GM21737 (cell line): ENCODE data around the gene AOX1.
"Not testable (repeated sequence)": the region's sequence is repeated elsewhere in the genome, so short reads cannot be mapped to it uniquely, and the experiment has no call there.

ENCODE experiments used
- ATAC-seq: cut with Tn5 transposase; IDR thresholded peaks from one replicate; pipeline ENCODE4 v1.9.1; 2021; ENCODE audit warnings: mild to moderate bottlenecking, moderate library complexity; ENCODE audit not compliant: unreplicated experiment

The AOX1 gene

DNA sequence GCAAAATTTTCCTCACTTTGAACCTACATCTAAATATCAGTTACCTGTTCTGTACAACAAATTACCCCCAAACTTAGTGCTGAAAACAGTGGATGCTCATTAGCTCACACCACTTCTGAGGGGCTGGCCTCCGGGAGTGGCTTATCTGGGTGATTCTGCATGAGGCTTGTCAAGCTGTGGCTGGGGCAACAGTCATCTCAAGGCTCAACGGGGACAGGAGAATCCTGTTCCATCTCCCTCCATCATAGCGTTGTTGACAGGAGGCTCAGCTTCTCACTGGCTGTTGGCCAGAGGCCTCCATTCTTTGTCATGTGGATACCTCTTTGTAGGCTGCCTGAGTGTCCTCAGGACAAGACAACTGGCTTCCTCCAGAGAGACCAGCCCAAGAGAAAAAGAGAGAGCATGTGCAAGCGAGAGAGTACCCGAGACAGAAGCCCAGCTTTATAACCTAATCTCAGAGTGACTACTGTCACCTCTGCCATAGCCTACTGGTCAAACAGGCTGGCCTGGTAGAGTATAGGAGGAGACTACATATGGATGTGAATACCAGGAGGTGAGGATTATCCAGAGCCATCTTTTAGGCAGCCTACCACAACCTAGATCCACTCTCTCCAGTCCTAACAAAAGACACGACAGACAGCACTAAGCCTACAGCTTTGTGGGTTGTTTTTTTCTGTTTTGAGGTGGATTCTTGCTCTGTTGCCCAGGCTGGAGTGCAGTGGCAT lies 79.1 kb downstream of the AOX1 start:
- ATAC-seq = no peak

DNA sequence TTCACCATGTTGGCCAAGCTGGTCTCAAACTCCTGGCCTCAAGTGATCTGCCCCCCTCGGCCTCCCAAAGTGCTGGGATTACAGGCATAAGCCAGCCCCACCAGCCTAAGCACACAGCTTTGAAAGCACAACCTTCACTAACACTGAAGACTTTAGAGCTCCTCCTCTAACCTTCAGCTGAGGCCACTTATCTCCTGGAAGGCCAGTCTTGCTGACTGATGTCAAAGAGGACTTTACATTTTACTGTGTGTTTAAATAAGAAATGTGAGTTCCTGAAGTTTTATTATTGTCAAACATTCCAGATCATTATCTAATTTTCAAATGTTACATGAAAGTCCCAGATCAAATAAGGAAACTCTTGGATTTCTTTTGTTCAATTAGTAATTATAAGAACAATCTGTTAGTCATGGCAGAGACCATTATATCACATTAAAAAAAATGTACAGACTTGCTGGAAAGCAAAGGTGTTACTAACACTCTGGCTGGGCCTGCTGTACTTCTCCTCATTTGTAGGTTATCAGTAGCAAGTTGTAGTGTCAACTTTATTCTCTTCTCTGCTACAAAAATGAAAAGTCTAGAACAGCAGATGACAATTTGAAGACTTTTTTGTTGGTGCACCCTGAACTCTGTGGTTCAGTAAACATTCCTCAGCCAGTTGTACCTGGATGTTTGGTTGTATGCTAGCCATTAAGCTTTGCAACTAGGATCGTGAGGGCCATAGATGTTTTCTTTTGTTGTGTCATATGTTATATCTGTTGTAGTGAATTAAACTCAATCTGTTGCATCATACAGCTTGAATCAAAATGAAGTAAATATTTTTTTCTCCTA lies 80.0 kb downstream of the AOX1 start:
- ATAC-seq = no peak

DNA sequence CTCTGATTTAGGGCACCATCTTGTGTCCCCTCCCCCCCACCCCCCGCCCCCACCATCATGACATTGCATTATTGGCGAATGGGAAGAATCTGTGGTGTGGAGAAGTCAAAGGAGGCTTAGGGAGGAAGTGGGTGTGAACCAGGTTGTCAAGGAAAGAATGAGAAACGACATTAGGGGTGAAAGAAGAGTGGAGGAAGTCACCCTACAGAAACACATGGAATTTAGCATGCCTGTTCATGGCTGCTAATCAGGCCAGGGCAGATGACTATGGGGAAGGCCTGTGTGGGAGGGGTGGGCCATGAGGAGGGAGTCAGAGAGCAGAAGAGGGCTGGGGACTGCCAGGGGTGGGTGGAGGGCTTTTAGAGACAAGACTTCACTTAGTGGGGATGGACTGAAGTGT lies 81.6 kb downstream of the AOX1 start:
- ATAC-seq = no peak

DNA sequence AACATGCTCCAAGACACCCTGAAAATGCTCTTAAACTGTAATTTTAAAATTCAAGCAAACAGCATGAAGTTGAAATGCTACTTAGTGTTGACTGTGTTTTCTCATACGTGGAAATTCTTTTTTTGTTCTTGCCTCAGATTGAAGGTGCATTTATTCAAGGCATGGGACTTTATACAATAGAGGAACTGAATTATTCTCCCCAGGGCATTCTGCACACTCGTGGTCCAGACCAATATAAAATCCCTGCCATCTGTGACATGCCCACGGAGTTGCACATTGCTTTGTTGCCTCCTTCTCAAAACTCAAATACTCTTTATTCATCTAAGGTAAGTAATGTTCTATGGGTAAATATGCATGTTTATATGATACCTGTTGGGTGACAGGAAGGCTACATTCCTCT lies 82.7 kb downstream of the AOX1 start:
- ATAC-seq = no peak

DNA sequence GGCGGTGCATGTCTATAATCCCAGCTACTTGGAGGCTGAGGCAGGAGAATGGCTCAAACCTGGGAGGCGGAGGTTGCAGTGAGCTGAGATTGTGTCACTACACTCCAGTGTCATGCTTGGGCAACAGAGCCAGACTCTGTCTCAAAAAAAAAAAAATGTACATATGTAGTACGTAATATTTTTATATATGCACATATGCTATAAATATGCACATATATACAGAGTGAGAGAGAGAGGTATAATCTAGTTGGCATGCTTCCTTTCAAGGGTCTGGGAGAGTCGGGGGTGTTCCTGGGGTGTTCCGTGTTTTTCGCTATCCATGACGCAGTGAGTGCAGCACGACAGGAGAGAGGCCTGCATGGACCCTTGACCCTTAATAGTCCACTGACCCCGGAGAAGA lies 83.5 kb downstream of the AOX1 start:
- no peak for ATAC-seq

DNA sequence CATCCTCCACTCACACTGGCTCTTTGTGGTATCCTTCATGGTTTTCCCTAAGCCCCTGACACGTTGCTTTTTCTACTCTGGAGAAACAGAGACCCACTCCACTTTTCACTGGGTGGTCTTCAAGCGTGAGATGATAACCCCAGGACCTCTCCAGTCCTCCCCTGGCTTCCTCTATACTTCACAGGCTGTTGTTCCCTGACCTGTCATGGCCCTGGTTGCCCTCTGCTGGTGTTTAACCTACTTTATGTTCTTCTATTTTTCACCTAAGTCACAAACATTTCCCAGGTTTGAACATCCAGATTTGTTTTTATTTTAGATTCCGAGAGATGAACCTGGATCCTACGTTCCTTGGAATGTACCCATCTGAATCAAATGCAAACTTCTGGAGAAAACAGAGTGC lies 84.5 kb downstream of the AOX1 start:
- ATAC-seq = no peak

DNA sequence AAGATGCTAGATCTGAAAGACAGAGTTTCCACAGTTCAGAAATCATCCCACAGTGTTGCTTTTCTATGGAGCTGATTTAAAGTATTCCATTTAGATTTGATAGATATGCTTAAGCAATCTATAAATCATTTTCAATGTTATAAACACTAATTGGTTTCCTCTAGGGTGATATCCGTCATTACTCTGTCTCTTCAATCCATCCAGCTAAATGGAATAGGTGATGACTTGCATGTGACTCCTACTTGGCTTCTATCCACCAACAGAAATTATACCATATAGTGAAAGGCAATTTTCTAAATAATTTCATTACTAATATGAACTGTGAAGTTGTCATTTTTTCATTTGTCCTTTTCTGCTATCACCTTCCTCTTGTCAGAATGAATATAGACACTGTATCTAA lies 84.9 kb downstream of the AOX1 start:
- no peak for ATAC-seq

DNA sequence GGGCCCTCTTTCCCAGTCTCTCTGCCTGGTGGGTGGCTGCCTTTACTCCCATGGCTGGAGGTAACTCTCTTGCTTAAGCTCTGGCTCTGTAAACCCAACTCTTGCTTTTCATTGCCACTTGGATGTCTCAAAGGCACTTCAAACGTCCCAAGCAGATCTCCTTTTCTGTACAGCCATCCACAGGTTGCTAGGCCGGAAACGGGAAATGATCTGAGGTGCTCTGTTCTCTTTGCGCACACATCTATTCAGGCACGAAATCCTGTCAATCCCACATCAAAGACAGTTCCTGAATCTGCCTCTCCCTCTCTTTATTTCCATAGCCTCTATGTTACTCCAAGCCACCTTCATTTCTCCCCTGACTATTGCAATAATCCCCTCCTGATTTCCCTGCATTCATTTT lies 87.4 kb downstream of the AOX1 start:
- ATAC-seq = no peak

DNA sequence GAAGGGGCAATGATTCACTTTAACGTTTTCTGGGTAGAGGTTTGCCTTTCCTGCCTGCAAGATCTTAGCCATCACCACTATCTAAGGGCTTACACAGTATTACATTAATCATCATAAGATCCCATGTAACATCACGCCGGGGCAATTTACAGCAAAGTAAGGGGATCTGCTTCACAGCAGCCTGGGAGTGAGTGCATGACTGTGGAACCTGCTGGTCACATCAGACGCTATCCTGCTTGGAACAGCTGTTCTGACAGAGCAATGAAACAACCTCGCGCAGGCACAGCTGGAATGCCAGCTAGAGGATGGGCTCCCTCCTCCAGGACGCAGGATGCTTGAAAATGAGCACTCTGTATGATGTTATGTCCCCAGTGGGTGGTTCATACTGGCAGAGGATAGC lies 89.0 kb downstream of the AOX1 start:
- ATAC-seq = no peak

DNA sequence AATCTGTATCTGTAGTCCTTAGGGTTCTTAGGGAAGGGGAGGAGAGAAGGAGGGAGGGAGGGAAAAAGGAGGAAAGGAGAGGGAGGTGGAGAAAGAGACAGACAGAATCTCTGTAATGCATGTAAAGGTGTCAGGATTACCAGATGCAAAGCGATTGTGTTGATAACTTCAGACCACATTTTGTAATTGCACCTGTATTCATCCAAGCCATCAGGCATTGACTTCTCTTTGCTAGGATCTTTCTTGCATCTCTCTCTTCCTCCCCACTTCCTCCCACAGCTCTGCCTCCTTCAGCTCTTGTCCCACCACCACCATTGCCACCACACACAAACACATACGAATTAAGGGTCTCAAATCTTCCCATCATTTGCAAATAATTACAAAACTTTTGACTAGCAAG lies 91.4 kb downstream of the AOX1 start:
- ATAC-seq = no peak

DNA sequence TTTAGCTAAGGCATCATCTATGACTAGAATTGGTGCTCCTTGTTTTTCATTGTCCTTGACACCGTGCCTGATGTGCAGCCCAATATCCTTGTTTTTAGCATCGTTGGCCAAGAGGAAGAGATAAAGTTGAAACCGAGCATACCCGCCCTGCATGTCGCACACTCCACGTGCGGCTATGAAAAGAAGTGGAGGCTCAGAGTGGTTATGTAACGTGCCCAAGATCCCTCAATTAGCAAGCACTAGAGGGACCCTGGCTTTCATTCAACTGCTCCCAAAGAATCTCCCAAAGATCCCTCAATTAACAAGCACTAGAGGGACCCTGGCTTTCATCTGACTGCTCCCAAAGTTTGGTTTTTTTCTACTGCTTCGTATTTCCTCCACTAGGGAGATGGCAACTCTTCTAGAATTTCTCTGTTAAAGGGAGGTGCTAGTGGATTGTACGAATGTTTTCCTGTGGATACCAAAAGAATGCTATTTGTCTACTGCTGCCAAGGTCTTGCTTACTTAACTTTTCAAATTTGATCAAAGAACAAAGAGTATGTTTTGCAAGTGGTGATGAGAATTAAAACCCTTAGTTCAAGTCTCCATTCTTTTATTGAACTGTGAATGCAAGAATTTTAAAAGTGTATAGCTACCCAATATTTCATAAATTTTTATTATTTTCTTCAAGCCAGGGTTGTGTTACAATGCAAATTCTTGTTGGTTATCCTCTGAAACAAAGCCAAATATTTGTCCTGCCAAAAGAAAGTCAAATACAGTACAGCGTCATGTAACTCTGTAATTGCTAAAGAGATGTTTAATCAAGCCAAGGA lies 92.1 kb downstream of the AOX1 start:
- no peak for ATAC-seq

DNA sequence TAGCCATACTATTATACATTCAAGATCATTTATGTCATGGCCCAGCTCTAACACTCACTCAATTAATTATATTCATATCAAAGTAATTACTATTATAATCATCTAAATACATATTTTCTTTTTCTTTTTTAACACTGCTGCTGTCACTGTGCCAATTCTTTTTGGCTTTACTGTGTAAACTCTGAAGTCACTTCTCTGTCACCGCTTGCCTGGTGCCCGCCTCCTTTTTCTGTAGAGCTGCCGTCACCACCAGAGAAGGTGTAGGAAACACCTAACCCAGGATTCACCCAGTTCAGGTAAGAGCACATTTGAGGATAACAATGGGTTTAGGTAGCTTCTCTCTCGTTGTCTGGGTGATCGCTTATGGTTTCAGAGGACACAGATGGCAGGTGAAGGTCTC lies 93.3 kb downstream of the AOX1 start:
- ATAC-seq = no peak

DNA sequence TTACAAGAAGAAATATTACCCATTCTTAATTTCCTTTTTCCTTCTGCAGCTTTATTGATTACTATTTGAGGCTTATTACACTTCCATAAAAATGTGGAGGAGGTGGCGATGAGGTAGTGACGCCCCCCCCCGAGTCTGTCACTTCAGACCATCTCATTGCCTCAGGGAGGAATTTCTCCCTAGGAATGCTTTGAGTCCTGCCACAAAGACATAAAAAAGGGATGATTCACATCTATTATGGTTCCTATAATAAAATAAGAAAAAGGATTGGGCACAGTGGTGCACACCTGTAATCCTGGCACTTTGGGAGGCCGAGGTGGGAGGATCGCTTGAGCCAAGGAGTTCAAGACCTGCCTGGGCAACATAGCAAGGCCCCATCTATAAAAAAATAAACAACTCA lies 93.7 kb downstream of the AOX1 start:
- no peak for ATAC-seq

DNA sequence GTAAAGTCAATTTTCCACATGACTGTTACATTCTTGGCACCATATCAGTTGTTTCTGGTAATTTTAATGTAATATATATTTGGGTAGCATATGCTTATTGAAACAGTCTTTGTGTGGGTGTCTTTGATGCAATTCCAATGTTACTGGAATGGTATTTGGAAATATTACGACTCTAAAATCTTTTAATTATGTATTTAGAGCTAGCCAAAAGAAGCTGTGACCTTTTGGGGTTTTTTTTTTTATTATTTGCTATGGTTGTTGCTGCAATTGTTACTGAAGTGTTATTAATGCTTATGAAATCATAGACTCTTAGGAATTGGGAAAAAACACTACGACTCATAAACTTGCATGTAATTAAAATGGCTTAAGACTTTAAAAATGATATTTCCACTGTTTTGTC lies 95.9 kb downstream of the AOX1 start:
- ATAC-seq = no peak

DNA sequence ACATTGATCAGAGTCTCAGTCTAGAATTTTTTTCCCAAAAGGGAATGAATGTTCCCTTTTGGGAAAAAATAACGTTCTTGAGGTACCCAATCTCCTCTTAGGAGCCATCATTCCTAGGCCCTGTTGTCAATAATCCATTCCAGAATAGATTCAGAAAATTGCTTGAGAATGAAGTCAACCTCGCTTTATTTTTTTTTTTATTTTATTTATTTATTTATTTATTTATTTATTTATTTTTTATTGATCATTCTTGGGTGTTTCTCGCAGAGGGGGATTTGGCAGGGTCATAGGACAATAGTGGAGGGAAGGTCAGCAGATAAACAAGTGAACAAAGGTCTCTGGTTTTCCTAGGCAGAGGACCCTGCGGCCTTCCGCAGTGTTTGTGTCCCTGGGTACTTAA lies 96.6 kb downstream of the AOX1 start:
- ATAC-seq = not testable (repeated sequence)

DNA sequence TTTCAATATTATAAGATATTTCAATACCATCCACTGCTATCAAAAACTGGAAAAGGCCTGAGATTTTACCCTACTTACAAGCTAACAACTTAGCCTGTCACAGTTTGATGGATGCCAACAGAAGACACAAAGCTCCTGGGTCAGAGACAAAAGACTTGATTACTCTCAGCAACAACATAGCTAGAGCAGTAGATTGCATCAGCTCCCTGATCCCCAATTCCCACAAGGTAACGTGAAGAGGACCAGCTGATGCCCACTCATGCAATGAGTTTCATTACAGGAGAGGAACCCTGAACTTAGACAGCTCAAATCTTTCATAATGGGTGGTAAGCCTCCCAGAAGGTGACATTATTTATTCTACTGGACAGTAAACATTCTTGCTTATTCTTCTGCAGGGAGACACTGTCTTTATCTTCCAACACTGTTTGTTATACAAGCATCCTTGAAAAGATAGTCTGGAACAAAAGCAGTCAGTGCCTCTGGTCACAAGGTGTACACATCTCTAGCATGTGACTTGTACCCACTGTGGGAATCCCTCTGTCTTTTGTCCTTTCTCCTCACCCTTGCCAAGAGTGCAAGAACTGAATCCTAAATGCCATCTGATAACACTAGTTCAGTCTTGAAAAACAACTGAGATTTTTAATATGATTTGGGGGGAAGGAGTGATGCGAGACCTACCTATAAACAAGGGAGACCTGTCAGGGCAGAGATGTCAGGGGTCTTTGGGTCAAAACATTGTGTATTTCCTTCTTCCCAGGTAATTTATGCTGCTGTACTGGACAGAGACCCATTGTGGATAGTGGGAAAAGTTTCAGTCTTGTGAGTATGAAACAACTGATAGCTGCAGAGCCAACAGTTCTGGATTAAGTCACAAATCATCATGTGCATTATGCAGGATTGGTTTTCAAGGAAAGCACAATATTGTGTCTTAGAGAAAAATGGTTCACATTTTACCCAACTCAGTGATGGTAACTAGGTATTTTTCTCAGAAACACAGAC lies 102.4 kb downstream of the AOX1 start:
- no peak for ATAC-seq

DNA sequence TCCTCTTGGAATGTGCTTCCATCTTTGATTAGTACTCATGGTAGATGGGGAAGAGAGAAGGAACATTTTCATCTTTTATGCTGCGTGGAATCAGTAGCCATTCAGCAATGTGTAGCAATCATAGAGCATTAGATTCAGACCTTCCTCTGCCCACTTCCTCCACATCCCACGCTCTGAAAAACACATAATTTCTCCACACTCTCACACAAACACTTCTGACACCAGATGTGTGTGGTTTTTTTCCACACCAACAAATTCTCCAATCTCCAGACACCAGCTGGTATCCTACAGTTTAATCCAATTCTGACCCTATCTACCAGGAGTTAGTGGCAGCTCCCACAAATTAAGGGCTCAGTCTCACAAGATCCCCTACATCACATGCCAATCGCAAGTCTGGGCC lies 103.3 kb downstream of the AOX1 start:
- ATAC-seq = no peak

DNA sequence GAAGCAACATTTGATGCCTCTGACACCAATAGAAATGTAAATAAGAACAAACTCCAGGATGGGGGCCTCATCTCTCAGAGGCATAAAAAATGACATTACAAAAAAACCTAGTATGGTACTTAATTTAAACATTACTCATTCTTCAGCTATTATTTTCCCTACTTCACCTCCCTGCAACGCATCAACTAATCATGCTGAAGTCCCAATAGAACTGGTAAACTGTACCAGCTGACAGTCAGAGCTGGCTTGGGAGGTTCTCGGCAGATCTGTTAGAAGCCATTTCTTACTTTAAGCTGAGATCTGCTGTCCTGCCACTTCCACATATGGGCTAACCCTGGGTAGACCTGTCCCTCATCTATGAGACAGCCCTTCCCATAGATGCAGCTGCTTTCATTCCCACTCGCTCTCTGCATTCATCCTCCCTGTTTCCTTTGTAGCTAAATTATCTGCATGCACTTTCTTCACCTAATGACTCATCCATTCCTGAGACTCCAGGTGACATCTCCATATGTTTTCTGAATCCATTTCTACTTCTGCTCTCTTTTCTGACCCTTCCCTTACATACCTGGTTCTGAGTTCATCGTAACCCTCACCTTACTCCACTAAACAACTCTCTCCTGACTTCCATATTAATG lies 108.1 kb downstream of the AOX1 start:
- ATAC-seq = no peak

DNA sequence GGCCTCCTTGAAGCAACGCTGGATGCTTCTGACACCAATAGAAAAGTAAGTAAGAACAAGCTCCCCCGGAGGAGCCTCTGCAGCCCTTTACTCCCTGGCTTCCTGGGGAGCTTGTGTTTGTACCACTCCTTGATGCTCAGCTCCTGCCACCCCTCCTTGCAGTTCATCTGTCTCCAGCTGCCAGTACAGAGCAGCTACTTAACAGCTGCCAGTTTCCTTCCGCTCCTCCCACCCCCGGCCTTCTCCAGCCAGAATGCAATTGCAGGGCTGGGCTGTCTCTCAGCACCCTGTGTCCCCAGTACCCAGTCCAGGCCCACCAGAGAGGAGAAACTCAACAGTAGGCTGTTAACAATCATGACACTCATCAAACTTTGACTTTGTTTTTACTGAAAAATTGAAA lies 109.4 kb downstream of the AOX1 start:
- no peak for ATAC-seq

DNA sequence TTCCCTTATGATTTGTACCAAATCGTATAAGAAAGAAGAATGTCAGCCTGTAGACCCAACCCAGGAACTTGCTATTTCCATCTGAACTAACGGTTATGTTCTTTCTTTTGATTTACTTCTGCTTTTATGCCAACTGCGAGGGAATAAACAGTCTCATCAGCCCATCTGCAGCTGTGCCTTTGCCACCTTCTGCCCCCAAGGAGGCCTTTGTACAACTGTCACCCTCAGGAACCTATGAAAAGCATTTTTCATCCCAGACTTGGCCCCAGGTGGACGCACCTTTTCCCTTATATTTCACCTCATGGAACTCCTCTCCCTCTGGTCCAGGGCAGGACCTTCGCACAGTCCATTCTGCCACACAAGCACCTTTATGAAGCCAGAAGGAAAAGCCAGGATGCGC lies 109.8 kb downstream of the AOX1 start:
- ATAC-seq = no peak
